Kidney capillary endothelial cell (primary cell): ENCODE data around the gene TMEM62.
A peak's percentile ranks its signal among the peaks of the same experiment; 100 is the strongest.
"Not testable (repeated sequence)": the region's sequence is repeated elsewhere in the genome, so short reads cannot be mapped to it uniquely, and the experiment has no call there.

Source experiments
- DNase-seq: peaks from one replicate; pipeline ENCODE4 v3.0.0-alpha.2; 2018; ENCODE audit warnings: low spot score

Gene TMEM62

GRCh38 chr15:43183270-43183669 is 49.9 kb downstream of the TMEM62 start:
- no peak for DNase-seq

DNA sequence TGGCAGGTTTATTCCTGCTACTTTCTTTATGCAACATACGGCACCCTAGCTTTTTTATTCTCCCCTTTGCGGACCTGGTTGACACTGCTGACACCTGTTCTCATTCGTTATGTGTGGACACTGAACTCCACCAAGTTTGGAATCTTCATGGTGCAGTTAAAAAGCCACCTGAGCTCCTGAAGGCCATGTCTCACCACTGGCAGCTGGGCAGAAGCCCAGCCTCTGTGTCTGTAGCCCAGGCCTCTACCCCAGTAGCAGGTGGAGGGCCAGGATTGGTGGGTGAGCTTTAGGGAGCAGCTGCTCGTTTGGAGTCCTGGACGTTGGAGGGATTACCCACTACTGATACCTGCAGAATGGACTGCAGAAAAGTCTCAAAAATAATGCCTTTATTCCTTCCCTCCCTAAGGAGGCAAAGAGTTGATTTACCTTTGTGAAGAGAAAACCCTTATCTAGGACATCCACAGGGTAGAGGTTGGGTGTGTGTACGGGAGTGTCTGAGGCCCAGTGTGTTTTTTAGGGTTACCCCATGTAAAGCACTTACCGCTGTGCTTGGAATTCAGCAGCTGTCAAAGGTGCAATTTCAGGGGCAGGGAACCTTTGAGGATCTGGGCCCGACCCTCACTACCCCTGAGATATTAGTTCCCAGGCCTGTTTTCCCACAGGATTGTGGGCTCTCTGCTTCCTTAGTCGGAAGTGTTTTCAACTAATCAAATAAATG is 51.2 kb downstream of the TMEM62 start:
- no peak for DNase-seq

DNA sequence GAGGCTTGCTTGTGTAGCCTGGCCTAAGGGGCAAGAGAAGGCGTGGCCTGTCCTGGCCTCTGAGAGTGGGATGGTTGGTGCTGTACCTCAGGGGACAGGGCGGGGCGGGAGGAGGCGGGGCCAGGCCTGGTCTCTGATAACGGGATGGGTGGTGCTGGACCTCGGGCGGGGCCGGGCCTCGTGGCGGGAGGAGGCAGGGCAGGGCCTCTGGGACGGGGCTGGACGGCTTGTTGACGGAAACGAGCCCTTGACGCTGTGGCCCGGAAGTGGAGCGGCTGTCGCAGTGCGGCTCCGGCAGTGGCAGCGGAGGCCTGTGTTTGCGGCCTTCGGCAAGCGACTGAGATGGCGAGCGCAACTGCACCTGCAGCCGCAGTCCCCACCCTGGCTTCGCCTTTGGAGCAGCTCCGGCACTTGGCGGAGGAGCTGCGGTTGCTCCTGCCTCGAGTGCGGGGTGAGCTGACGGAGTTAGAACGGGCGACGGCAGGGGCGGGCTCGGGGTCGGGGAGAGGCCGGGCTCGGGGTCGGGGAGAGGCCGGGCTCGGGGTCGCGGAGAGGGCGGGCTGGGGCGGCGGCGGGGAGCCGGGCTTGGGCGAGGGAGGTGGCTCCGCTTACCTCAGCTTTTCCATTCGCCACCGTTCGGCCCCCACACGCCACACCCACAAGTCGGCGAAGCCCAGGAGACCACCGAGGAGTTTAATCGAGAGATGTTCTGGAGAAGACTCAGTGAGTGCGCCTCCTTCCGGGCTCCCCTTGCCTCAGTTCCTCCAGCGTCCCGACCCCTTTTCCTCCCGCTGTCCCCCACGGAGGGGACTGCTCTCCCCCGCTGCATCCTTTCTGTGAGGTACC is 52.0 kb downstream of the TMEM62 start, which contains the start of gene CCNDBP1:
Gene CCNDBP1, plus strand, starts transcription at position 247 of the 846 bp plus-strand sequence. Its CDS starts 96 bp downstream, at position 343.
- peak; percentile 75 for DNase-seq

GRCh38 chr15:43186003-43186353 is 52.6 kb downstream of the TMEM62 start:
- DNase-seq, result no peak

- peak; percentile 68 for DNase-seq
Observed at GRCh38 chr15:43187544-43188155, 54.3 kb downstream of the TMEM62 start.

DNA sequence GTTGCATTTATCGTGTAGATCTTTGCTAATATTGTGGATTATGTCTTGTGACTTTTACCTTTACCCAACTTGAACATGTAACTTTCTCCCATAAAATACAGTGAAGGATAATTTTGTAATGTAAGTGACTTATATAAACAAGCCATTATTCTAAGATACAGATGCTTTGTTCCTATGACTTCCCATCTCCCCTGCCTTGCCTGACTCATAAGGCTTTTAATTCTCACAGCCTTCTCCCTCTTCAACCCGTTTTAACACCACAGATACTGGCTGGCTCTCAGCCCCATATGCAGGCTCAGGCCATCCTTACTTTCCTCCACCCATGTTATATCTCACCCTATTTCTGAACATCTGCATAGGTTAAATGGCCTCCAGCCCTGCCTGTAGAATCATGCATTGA is 55.9 kb downstream of the TMEM62 start:
- peak; percentile 38 for DNase-seq

DNA sequence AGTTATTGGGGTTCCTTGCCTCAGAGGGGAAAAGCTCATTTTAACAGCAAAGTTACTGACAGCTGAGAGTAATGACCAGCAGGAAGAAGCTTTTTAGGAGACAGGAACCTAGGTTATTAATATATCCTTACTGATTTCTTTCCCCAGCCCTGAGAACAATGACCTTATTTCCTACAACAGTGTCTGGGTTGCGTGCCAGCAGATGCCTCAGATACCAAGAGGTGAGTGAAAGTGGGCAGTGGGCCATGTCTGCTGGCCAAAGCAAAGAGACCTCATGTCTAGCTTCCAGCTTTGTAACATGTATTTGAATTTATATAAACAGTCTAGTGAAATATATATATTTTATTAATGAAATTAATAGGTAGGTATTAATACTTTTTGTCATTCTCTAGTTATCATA is 56.8 kb downstream of the TMEM62 start:
- peak; percentile 85 for DNase-seq

DNA sequence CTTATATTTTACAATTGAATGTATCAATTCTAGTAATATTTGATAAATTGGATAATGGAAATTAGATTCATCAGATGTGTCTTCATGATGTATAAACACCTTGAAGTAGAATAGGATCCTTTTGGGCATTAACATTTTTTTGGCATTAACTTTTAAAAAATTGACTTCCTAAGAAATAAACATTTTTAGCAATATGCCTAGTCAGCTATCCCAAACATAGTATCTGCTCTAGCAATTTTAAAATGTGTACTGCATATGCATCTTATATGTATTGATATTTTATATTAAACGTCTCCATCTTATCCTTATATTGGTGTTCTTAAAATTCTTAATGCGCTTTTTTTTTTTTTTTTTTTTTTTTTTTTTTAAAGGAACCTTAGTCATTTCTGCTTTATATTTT is 60.3 kb downstream of the TMEM62 start:
- DNase-seq, result no peak

DNA sequence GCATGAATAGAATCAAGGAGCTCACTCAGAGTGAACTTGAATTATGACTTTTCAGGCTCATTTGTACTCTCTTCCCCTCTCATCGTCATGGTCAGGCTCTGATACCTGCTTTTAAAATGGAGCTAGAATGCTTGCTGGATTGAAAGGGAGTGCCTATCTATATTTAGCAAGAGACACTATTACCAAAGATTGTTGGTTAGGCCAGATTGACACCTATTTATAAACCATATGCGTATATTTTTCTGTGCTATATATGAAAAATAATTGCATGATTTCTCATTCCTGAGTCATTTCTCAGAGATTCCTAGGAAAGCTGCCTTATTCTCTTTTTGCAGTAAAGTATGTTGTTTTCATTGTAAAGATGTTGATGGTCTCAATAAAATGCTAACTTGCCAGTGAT is 61.4 kb downstream of the TMEM62 start:
- no peak for DNase-seq

GRCh38 chr15:43196760-43197548 is 63.6 kb downstream of the TMEM62 start:
- DNase-seq, result no peak

DNA sequence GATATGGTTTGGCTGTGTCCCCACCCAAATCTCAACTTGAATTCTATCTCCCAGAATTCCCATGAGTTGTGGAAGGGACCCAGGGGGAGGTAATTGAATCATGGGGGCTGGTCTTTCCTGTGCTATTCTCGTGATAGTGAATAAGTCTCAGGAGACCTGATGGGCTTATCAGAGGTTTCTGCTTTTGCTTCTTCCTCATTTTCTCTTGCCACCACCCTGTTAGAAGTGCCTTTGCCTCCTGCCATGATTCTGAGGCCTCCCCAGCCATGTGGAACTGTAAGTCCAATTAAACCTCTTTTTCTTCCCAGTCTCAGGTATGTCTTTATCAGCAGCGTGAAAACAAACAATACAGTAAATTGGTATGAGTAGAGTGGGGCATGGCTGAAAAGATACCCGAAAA is 64.4 kb downstream of the TMEM62 start:
- DNase-seq, result not testable (repeated sequence)

DNA sequence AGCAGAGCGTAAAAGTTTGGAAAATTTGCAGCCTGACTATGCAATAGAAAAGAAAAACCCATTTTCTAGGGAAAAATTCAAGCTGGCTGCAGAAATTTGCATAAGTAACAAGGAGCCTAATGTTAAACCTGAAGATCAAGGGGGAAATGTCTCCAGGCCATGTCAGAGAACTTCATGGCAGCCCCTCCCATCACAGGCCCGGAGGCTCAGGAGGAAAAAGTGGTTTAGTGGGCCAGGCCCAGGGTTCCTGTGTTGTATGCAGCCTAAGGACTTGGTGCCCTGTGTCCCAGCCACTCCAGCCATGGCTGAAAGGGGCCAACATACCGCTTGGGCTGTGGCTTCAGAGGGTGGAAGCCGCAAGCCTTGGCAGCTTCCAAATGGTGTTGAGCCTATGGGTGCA is 65.2 kb downstream of the TMEM62 start:
- DNase-seq, result not testable (repeated sequence)

- DNase-seq, result no peak
Observed at GRCh38 chr15:43198992-43199391, 65.6 kb downstream of the TMEM62 start.

DNA sequence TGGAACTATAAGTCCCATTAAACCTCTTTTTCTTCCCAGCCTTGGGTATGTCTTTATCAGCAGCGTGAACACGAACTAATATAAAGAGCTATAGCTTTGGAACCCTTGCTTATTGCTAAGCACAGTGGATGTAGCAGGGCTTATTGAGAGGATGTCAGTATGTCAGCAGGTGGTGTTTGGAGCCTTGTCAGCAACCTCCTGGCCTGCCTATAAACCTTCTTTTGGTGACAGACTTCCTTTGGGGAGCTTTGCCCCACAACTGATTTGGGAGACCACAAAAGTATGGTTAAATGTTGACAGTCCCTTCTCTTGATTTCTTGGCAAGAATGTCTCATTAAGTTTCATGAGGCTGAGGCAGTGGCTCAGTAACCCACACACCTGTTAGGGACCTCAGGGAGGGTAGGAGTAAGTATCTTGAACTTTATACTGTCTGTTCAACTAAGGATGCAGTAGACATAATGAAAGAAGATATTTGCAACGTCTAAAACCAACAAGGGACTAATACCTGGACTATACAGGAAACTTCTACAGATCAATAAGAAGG is 66.6 kb downstream of the TMEM62 start:
- no peak for DNase-seq

- DNase-seq, result peak; percentile 45
Observed at GRCh38 chr15:43204016-43204901, 70.9 kb downstream of the TMEM62 start.

DNA sequence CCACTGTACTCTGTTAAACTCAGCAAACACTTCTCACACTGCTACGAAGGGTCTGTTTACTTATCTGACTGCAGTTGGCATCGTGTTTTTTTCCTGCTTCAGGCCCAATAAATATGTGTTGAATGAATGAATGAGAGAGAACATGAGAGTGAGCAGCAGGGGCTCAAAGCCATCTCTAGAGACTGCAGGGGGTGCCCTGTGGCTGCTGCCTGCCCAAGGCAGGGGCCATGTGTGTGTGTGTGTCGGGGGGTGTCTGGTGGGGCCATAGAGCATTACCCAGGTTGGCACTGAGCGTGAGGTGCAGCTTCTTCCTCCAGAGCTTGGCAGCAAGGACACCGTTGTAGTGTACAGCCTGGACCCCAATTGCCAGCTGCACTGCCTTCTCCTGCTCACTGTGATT is 72.7 kb downstream of the TMEM62 start:
- DNase-seq, result no peak

DNA sequence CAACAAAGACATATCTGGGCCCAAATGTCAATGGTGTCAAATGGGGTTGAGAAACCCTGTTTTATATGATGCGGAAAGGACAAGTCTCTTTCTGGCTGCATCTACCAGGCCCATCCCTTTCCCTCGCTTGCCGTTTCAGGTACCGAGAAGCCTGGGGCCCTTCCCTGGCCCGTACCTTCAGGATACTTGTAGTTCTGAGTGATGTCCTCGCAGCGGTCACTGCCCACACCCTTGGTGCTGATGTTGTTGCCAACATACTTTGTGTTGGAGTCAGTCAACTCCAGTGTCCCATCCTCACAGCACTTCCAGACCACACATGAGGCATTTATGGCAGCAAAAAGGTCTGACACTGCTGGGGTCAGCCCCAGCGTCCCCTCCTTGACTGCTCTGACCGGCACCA is 73.6 kb downstream of the TMEM62 start:
- no peak for DNase-seq

GRCh38 chr15:43208052-43209002 is 74.9 kb downstream of the TMEM62 start:
- no peak for DNase-seq

DNA sequence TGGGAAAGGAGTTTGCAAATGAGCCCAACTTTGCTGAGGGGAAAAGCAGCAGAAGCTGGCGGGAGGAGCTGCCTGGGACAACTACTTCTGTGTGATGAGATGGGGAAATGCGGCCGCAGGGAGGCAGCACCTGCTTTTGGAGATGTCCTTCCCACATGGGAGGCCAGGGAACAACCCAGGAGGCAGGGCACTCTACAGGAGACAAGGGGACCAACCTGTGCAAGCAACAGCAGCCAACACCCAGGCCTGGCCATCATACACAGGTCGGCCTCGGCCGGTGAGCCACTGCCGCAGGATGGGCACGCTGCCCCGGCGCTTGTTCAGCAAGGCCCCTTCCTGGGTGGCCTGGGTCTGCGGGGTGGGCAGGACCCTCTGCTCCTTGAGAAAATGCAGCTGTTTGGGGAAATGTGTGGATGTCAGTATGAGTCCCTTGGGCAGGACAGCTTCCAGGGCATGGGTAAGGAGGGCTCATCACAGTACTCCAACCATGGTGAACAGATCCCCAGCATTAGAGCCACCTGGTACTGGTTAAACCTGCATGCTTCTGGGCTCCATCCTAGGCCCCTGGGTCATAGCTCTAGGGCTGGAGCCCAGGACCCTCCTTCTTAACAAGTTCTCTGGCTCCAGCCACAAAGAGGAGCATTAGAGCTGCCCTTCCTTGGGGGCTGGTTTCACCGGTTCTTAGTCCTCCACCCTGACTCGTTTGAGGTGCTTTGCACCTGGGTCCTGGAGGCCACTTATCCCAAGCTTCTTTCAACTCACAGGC is 75.9 kb downstream of the TMEM62 start:
- DNase-seq, result no peak
